ENCODE measurements around the gene A1CF. TPM values are rescaled to one million over a fixed set of nuclear protein-coding genes. Genes with fewer than 3 reads are reported as not detected.

Gene A1CF
- total RNA-seq, 2 experiments from 2014 or later = not detected

DNA sequence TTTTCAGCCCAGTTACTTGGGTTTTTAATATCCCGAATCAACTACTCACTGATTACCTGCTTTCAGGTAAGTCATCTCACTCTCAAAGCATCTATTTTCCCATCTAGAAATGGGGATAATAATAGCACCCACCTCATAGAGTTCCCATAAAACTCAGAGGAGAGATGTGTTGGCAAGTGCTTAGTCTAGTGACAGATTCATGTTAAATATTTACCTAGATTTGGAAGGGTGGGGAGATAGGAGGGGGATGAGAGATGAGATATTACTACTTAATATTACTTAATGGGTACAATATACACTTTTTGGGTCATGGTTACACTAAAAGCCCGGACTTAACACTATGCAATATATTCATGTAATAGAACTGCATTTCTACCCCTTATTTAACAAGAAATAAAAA is 7.0 kb upstream of the A1CF start:
- Histone ChIP-seq H3K36me3 (ENCODE audit: insufficient read depth, low read length) (no peaks in the 10 kb centered on the region), H3K27me3 (ENCODE audit: control insufficient read depth in 1 of 2, insufficient read depth in 2 of 2, low read length in 2 of 2) (peaks cover 0 to 7% of the 10 kb centered on the region in 2 experiments), H3K27ac (ENCODE audit: low read depth in 1 of 2, low read length in 2 of 2) (no peak overlapping the region), H3K9me3 (ENCODE audit: control insufficient read depth in 1 of 2, insufficient read depth in 1 of 2, low read length in 2 of 2) (no peaks in the 10 kb centered on the region), H3K4me1 (ENCODE audit: insufficient read depth, low read length) (no peaks in the 10 kb centered on the region), H3K4me3 (ENCODE audit: low read length) (no peak overlapping the region)
- Mint-ChIP-seq H3K36me3 (ENCODE audit: low read depth) (no peaks in the 10 kb centered on the region), H3K27me3 (peaks cover 10% of the 10 kb centered on the region), H3K4me1 (ENCODE audit: low read depth) (no peaks in the 10 kb centered on the region), H3K9me3 (no peaks in the 10 kb centered on the region), H3K27ac (no peak overlapping the region), H3K4me3 (no peak overlapping the region)
- CTCF ChIA-PET = no interaction called here
- TF ChIP-seq CTCF (IDR thresholded peaks at IDR 0.05) = no peak
- DNase-seq = no peak
- intact Hi-C loops (cut with DNase I, micrococcal nuclease) = no loop called here
- POLR2A ChIA-PET = no interaction called here
- no peak for ATAC-seq (ENCODE audit: poor library complexity)

DNA sequence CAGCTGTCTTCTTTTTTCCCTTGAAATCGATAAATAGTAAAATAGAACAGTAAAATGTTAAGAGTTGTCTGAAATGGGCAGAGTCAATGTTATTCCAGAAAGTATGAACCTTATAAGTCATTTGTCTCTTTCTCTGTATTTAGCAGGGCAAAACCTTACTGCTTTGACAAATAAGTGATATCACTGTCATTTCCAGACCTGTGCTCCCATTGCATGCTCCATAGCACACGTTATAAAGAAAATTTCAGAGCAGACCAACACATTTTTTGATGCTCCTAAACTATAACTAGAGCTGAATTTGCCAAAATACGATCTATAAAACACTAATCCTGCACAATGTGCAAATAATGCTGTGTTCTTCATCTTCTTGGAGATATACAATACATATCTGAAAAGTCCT is 1.1 kb downstream of the A1CF start:
- CTCF ChIA-PET = no interaction called here
- H3K9me3 ChIP-seq (ENCODE audit: control insufficient read depth in 1 of 2, insufficient read depth in 1 of 2, low read length in 2 of 2) = no peaks in the 10 kb centered on the region
- no peak overlapping the region for H3K4me3 ChIP-seq (ENCODE audit: low read length)
- ATAC-seq (ENCODE audit: poor library complexity) = no peak
- POLR2A ChIA-PET = no interaction called here
- Mint-ChIP-seq H3K36me3 (ENCODE audit: low read depth) (no peaks in the 10 kb centered on the region), H3K4me3 (no peak overlapping the region), H3K9me3 (no peaks in the 10 kb centered on the region), H3K27ac (no peak overlapping the region), H3K27me3 (peaks cover 15% of the 10 kb centered on the region), H3K4me1 (ENCODE audit: low read depth) (no peaks in the 10 kb centered on the region)
- H3K27ac ChIP-seq (ENCODE audit: low read depth in 1 of 2, low read length in 2 of 2) = no peak overlapping the region
- H3K27me3 ChIP-seq (ENCODE audit: control insufficient read depth in 1 of 2, insufficient read depth in 2 of 2, low read length in 2 of 2) = peaks cover 0 to 13% of the 10 kb centered on the region in 2 experiments
- no peak for DNase-seq
- no peaks in the 10 kb centered on the region for H3K4me1 ChIP-seq (ENCODE audit: insufficient read depth, low read length)
- intact Hi-C loops (cut with DNase I, micrococcal nuclease) = loop anchor here in 1 of 2 experiments (10.0 kb wide), 1 partner anchor 60 kb away; no protein-coding TSS in a partner anchor
- no peak for TF ChIP-seq CTCF (IDR thresholded peaks at IDR 0.05)
- H3K36me3 ChIP-seq (ENCODE audit: insufficient read depth, low read length) = no peaks in the 10 kb centered on the region

GRCh38 chr10:50883629-50884028 is 1.8 kb downstream of the A1CF start:
- TF ChIP-seq CTCF (IDR thresholded peaks at IDR 0.05) = no peak
- H3K36me3 ChIP-seq (ENCODE audit: insufficient read depth, low read length) = no peaks in the 10 kb centered on the region
- H3K27ac ChIP-seq (ENCODE audit: low read depth in 1 of 2, low read length in 2 of 2) = no peak overlapping the region
- ATAC-seq (ENCODE audit: poor library complexity) = no peak
- no peak overlapping the region for H3K4me3 ChIP-seq (ENCODE audit: low read length)
- CTCF ChIA-PET = no interaction called here
- DNase-seq = no peak
- no peaks in the 10 kb centered on the region for H3K36me3 Mint-ChIP-seq (ENCODE audit: low read depth)
- POLR2A ChIA-PET = no interaction called here
- H3K27me3 ChIP-seq (ENCODE audit: control insufficient read depth in 1 of 2, insufficient read depth in 2 of 2, low read length in 2 of 2) = peaks cover 0 to 13% of the 10 kb centered on the region in 2 experiments
- H3K4me1 Mint-ChIP-seq (ENCODE audit: low read depth) = no peaks in the 10 kb centered on the region
- peaks cover 15% of the 10 kb centered on the region for H3K27me3 Mint-ChIP-seq
- no peaks in the 10 kb centered on the region for H3K4me1 ChIP-seq (ENCODE audit: insufficient read depth, low read length)
- no peaks in the 10 kb centered on the region for H3K9me3 Mint-ChIP-seq
- H3K27ac Mint-ChIP-seq = no peak overlapping the region
- no peak overlapping the region for H3K4me3 Mint-ChIP-seq
- intact Hi-C loops (cut with DNase I, micrococcal nuclease) = loop anchor here in 1 of 2 experiments (10.0 kb wide), 1 partner anchor 59 kb away; no protein-coding TSS in a partner anchor
- no peaks in the 10 kb centered on the region for H3K9me3 ChIP-seq (ENCODE audit: control insufficient read depth in 1 of 2, insufficient read depth in 1 of 2, low read length in 2 of 2)

Measured in CD4-positive, alpha-beta T cell (primary cell).